GM12892 (cell line): Measurements from ENCODE around the gene VSTM4.

Source experiments
- POLR2A ChIP-seq: IDR thresholded peaks from 2 replicates; pipeline ENCODE4 v1.6.1; 2011; ENCODE audit warnings: low read depth, low read length, control low read depth
- POLR2AphosphoS5 ChIP-seq: IDR thresholded peaks from 2 replicates; pipeline ENCODE4 v1.6.1; 2011; ENCODE audit warnings: low read depth, low read length, control low read depth
- TAF1 ChIP-seq: IDR thresholded peaks from 2 replicates; pipeline ENCODE4 v1.6.1; 2011; ENCODE audit warnings: low read depth, mild to moderate bottlenecking, control low read depth, low read length, borderline replicate concordance

GRCh38 chr10:49131507-49132361, 16.4 kb upstream of the VSTM4 start:
- TF ChIP-seq POLR2A (no peak), TAF1 (no peak), POLR2AphosphoS5 (no peak)
